ENCODE results near the gene NFIA.

Gene NFIA

GRCh38 chr1:61425040-61425439 is 342.7 kb downstream of the NFIA start:
- H3K4me1 ChIP-seq (ENCODE audit: insufficient read depth, low read length), result no peaks in the 10 kb centered on the region
- H2AFZ ChIP-seq (ENCODE audit: low read depth, low read length), result no peak overlapping the region
- H3K36me3 ChIP-seq (ENCODE audit: insufficient read depth, low read length), result no peaks in the 10 kb centered on the region
- H3K27me3 ChIP-seq (ENCODE audit: insufficient read depth, low read length), result peaks cover 2% of the 10 kb centered on the region
- no peaks in the 10 kb centered on the region for H3K9me3 ChIP-seq (ENCODE audit: low read length)
- no peak overlapping the region for H3K4me3 ChIP-seq (ENCODE audit: low read length)

GRCh38 chr1:61426254-61426653 is 343.9 kb downstream of the NFIA start:
- H3K9me3 ChIP-seq (ENCODE audit: low read length), result no peaks in the 10 kb centered on the region
- H3K4me1 ChIP-seq (ENCODE audit: insufficient read depth, low read length), result no peaks in the 10 kb centered on the region
- H3K27me3 ChIP-seq (ENCODE audit: insufficient read depth, low read length), result peaks cover 2% of the 10 kb centered on the region
- H3K4me3 ChIP-seq (ENCODE audit: low read length), result no peak overlapping the region
- H3K36me3 ChIP-seq (ENCODE audit: insufficient read depth, low read length), result no peaks in the 10 kb centered on the region
- H2AFZ ChIP-seq (ENCODE audit: low read depth, low read length), result no peak overlapping the region

GRCh38 chr1:61426885-61427284 is 344.5 kb downstream of the NFIA start:
- Histone ChIP-seq H3K4me1 (ENCODE audit: insufficient read depth, low read length) (no peaks in the 10 kb centered on the region), H3K9me3 (ENCODE audit: low read length) (no peaks in the 10 kb centered on the region), H3K4me3 (ENCODE audit: low read length) (no peak overlapping the region), H3K36me3 (ENCODE audit: insufficient read depth, low read length) (no peaks in the 10 kb centered on the region), H2AFZ (ENCODE audit: low read depth, low read length) (no peak overlapping the region), H3K27me3 (ENCODE audit: insufficient read depth, low read length) (peaks cover 2% of the 10 kb centered on the region)

- Histone ChIP-seq H2AFZ (ENCODE audit: low read depth, low read length) (no peak overlapping the region), H3K9me3 (ENCODE audit: low read length) (no peaks in the 10 kb centered on the region)
These were observed 345.1 kb downstream of the NFIA start for GRCh38 chr1:61427510-61427909.

GRCh38 chr1:61428146-61428545 is 345.8 kb downstream of the NFIA start:
- no peaks in the 10 kb centered on the region for H3K9me3 ChIP-seq (ENCODE audit: low read length)
- no peaks in the 10 kb centered on the region for H3K4me1 ChIP-seq (ENCODE audit: insufficient read depth, low read length)
- no peak overlapping the region for H3K4me3 ChIP-seq (ENCODE audit: low read length)
- peaks cover 2% of the 10 kb centered on the region for H3K27me3 ChIP-seq (ENCODE audit: insufficient read depth, low read length)
- no peak overlapping the region for H2AFZ ChIP-seq (ENCODE audit: low read depth, low read length)
- no peaks in the 10 kb centered on the region for H3K36me3 ChIP-seq (ENCODE audit: insufficient read depth, low read length)

More at GRCh38 chr1:61427510-61427909, 345.1 kb downstream of the NFIA start:
- H3K27me3 ChIP-seq (ENCODE audit: insufficient read depth, low read length), result peaks cover 2% of the 10 kb centered on the region
- no peaks in the 10 kb centered on the region for H3K36me3 ChIP-seq (ENCODE audit: insufficient read depth, low read length)
- no peak overlapping the region for H3K4me3 ChIP-seq (ENCODE audit: low read length)
- no peaks in the 10 kb centered on the region for H3K4me1 ChIP-seq (ENCODE audit: insufficient read depth, low read length)

- Histone ChIP-seq H3K4me3 (ENCODE audit: low read length) (no peak overlapping the region), H3K36me3 (ENCODE audit: insufficient read depth, low read length) (no peaks in the 10 kb centered on the region), H3K4me1 (ENCODE audit: insufficient read depth, low read length) (no peaks in the 10 kb centered on the region), H3K27me3 (ENCODE audit: insufficient read depth, low read length) (no peaks in the 10 kb centered on the region), H2AFZ (ENCODE audit: low read depth, low read length) (no peak overlapping the region), H3K9me3 (ENCODE audit: low read length) (no peaks in the 10 kb centered on the region)
These were observed 350.4 kb downstream of the NFIA start for GRCh38 chr1:61432616-61433388.

- Histone ChIP-seq H3K4me3 (ENCODE audit: low read length) (no peak overlapping the region), H3K9me3 (ENCODE audit: low read length) (no peaks in the 10 kb centered on the region), H3K36me3 (ENCODE audit: insufficient read depth, low read length) (no peaks in the 10 kb centered on the region), H2AFZ (ENCODE audit: low read depth, low read length) (no peak overlapping the region), H3K4me1 (ENCODE audit: insufficient read depth, low read length) (no peaks in the 10 kb centered on the region), H3K27me3 (ENCODE audit: insufficient read depth, low read length) (no peaks in the 10 kb centered on the region)
These were observed 351.3 kb downstream of the NFIA start for GRCh38 chr1:61433646-61434045.

- H3K4me3 ChIP-seq (ENCODE audit: low read length), result no peak overlapping the region
- no peaks in the 10 kb centered on the region for H3K27me3 ChIP-seq (ENCODE audit: insufficient read depth, low read length)
- H3K36me3 ChIP-seq (ENCODE audit: insufficient read depth, low read length), result no peaks in the 10 kb centered on the region
- no peak overlapping the region for H2AFZ ChIP-seq (ENCODE audit: low read depth, low read length)
- no peaks in the 10 kb centered on the region for H3K4me1 ChIP-seq (ENCODE audit: insufficient read depth, low read length)
- no peaks in the 10 kb centered on the region for H3K9me3 ChIP-seq (ENCODE audit: low read length)
These were observed 351.9 kb downstream of the NFIA start for GRCh38 chr1:61434276-61434675.

GRCh38 chr1:61435226-61435625 is 352.9 kb downstream of the NFIA start:
- no peaks in the 10 kb centered on the region for H3K4me1 ChIP-seq (ENCODE audit: insufficient read depth, low read length)
- H3K27me3 ChIP-seq (ENCODE audit: insufficient read depth, low read length), result no peaks in the 10 kb centered on the region
- H2AFZ ChIP-seq (ENCODE audit: low read depth, low read length), result no peak overlapping the region
- H3K4me3 ChIP-seq (ENCODE audit: low read length), result no peak overlapping the region
- no peaks in the 10 kb centered on the region for H3K36me3 ChIP-seq (ENCODE audit: insufficient read depth, low read length)
- H3K9me3 ChIP-seq (ENCODE audit: low read length), result no peaks in the 10 kb centered on the region

- Histone ChIP-seq H3K4me3 (ENCODE audit: low read length) (no peak overlapping the region), H2AFZ (ENCODE audit: low read depth, low read length) (no peak overlapping the region), H3K27me3 (ENCODE audit: insufficient read depth, low read length) (no peaks in the 10 kb centered on the region), H3K9me3 (ENCODE audit: low read length) (no peaks in the 10 kb centered on the region), H3K36me3 (ENCODE audit: insufficient read depth, low read length) (no peaks in the 10 kb centered on the region), H3K4me1 (ENCODE audit: insufficient read depth, low read length) (no peaks in the 10 kb centered on the region)
These were observed 353.7 kb downstream of the NFIA start for GRCh38 chr1:61436016-61436415.

- H3K4me3 ChIP-seq (ENCODE audit: low read length), result no peak overlapping the region
- H3K9me3 ChIP-seq (ENCODE audit: low read length), result no peaks in the 10 kb centered on the region
- H3K27me3 ChIP-seq (ENCODE audit: insufficient read depth, low read length), result no peaks in the 10 kb centered on the region
- no peak overlapping the region for H2AFZ ChIP-seq (ENCODE audit: low read depth, low read length)
- H3K4me1 ChIP-seq (ENCODE audit: insufficient read depth, low read length), result peaks cover under 1% of the 10 kb centered on the region
- no peaks in the 10 kb centered on the region for H3K36me3 ChIP-seq (ENCODE audit: insufficient read depth, low read length)
These were observed 354.2 kb downstream of the NFIA start for GRCh38 chr1:61436491-61437120.

GRCh38 chr1:61439234-61439633 is 356.9 kb downstream of the NFIA start:
- H2AFZ ChIP-seq (ENCODE audit: low read depth, low read length), result no peak overlapping the region
- H3K9me3 ChIP-seq (ENCODE audit: low read length), result no peaks in the 10 kb centered on the region
- no peak overlapping the region for H3K4me3 ChIP-seq (ENCODE audit: low read length)
- no peaks in the 10 kb centered on the region for H3K36me3 ChIP-seq (ENCODE audit: insufficient read depth, low read length)
- no peaks in the 10 kb centered on the region for H3K27me3 ChIP-seq (ENCODE audit: insufficient read depth, low read length)
- H3K4me1 ChIP-seq (ENCODE audit: insufficient read depth, low read length), result peaks cover 22% of the 10 kb centered on the region

- no peak overlapping the region for H3K4me3 ChIP-seq (ENCODE audit: low read length)
- H3K9me3 ChIP-seq (ENCODE audit: low read length), result no peaks in the 10 kb centered on the region
- no peak overlapping the region for H2AFZ ChIP-seq (ENCODE audit: low read depth, low read length)
- peaks cover 28% of the 10 kb centered on the region for H3K4me1 ChIP-seq (ENCODE audit: insufficient read depth, low read length)
- H3K27me3 ChIP-seq (ENCODE audit: insufficient read depth, low read length), result no peaks in the 10 kb centered on the region
- no peaks in the 10 kb centered on the region for H3K36me3 ChIP-seq (ENCODE audit: insufficient read depth, low read length)
These were observed 359.4 kb downstream of the NFIA start for GRCh38 chr1:61441723-61442262.
